Measurements from ENCODE around the gene TRPC1.

GRCh38 chr3:142850395-142851023 lies 126.7 kb downstream of the TRPC1 start:
- TF ChIP-seq, protein P1, sequence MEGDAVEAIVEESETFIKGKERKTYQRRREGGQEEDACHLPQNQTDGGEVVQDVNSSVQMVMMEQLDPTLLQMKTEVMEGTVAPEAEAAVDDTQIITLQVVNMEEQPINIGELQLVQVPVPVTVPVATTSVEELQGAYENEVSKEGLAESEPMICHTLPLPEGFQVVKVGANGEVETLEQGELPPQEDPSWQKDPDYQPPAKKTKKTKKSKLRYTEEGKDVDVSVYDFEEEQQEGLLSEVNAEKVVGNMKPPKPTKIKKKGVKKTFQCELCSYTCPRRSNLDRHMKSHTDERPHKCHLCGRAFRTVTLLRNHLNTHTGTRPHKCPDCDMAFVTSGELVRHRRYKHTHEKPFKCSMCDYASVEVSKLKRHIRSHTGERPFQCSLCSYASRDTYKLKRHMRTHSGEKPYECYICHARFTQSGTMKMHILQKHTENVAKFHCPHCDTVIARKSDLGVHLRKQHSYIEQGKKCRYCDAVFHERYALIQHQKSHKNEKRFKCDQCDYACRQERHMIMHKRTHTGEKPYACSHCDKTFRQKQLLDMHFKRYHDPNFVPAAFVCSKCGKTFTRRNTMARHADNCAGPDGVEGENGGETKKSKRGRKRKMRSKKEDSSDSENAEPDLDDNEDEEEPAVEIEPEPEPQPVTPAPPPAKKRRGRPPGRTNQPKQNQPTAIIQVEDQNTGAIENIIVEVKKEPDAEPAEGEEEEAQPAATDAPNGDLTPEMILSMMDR (IDR thresholded peaks at IDR 0.05) = no peak
- no peak for TF ChIP-seq POLR2A (IDR thresholded peaks at IDR 0.05)
